GM23338 (cell line): ENCODE data around the gene AOAH. TPM values are rescaled to one million over a fixed set of nuclear protein-coding genes. Genes with fewer than 3 reads are reported as not detected.

Experiments
- ATAC-seq: fragments of 200-7000 bp; cut with Tn5 transposase; 3 replicates; pipeline ENCODE4 v1.9.1; 2020
- DNase-seq: peaks from one replicate; pipeline ENCODE4 v3.0.0-alpha.2; 2015; ENCODE audit warnings: low spot score
- H2AFZ ChIP-seq: fragments of 200-600 bp; sonication (generic); 2 replicates; pipeline ENCODE4 v1.8.0; 2016; ENCODE audit warnings: antibody characterized with exemption, mild to moderate bottlenecking, moderate library complexity
- H3F3A ChIP-seq: fragments of 200-600 bp; sonication (generic); replicated peaks from 2 replicates; pipeline ENCODE4 v1.8.0; 2017; ENCODE audit warnings: antibody characterized with exemption, mixed run types, low read depth
- H3K27ac ChIP-seq: fragments of 200-600 bp; sonication (generic); 2 replicates; pipeline ENCODE4 v1.6.1; 2016; ENCODE audit warnings: low read depth
- H3K27me3 ChIP-seq: fragments of 200-600 bp; sonication (generic); 2 replicates; pipeline ENCODE4 v1.8.0; 2016; ENCODE audit warnings: mild to moderate bottlenecking, mixed run types, moderate library complexity; ENCODE audit not compliant: insufficient read depth
- H3K36me3 ChIP-seq: fragments of 200-600 bp; sonication (generic); 2 replicates; pipeline ENCODE4 v1.8.0; 2016; ENCODE audit warnings: mild to moderate bottlenecking; ENCODE audit not compliant: insufficient read depth
- H3K4me1 ChIP-seq: fragments of 200-600 bp; sonication (generic); 2 replicates; pipeline ENCODE4 v1.8.0; 2016; ENCODE audit warnings: mild to moderate bottlenecking, moderate library complexity; ENCODE audit not compliant: insufficient read depth
- H3K4me2 ChIP-seq: fragments of 200-600 bp; sonication (generic); 2 replicates; pipeline ENCODE4 v1.7.1; 2017; ENCODE audit warnings: mixed run types
- H3K4me3 ChIP-seq: fragments of 200-600 bp; sonication (generic); 2 replicates; pipeline ENCODE4 v1.6.1; 2016; ENCODE audit warnings: mixed run types
- H3K79me2 ChIP-seq: fragments of 200-600 bp; sonication (generic); replicated peaks from 2 replicates; pipeline ENCODE4 v1.8.0; 2017; ENCODE audit warnings: mild to moderate bottlenecking; ENCODE audit not compliant: insufficient read depth
- H3K9me2 ChIP-seq: fragments of 200-600 bp; sonication (generic); 2 replicates; pipeline ENCODE4 v1.8.0; 2017; ENCODE audit not compliant: insufficient read depth
- H4K20me1 ChIP-seq: fragments of 200-600 bp; sonication (generic); replicated peaks from 2 replicates; pipeline ENCODE4 v1.8.0; 2017; ENCODE audit warnings: mild to moderate bottlenecking; ENCODE audit not compliant: insufficient read depth
- H3K27ac Mint-ChIP-seq: 2 replicates; pipeline ENCODE4 v1.8.0; 2020; ENCODE audit warnings: inconsistent platforms, mild to moderate bottlenecking, moderate library complexity, mixed read lengths
- H3K27me3 Mint-ChIP-seq: 3 replicates; pipeline ENCODE4 v1.8.0; 2022; ENCODE audit warnings: low read depth, mild to moderate bottlenecking, moderate library complexity, mixed read lengths, inconsistent platforms; ENCODE audit not compliant: insufficient read depth, poor library complexity
- H3K36me3 Mint-ChIP-seq: 3 replicates; pipeline ENCODE4 v1.8.0; 2021; ENCODE audit warnings: low read depth, mild to moderate bottlenecking, inconsistent platforms, moderate library complexity, mixed read lengths
- H3K4me1 Mint-ChIP-seq: 3 replicates; pipeline ENCODE4 v1.8.0; 2020; ENCODE audit warnings: mild to moderate bottlenecking, inconsistent platforms, mixed read lengths
- H3K4me3 Mint-ChIP-seq: 3 replicates; pipeline ENCODE4 v1.8.0; 2021; ENCODE audit warnings: moderate library complexity, mild to moderate bottlenecking, inconsistent platforms, mixed read lengths
- H3K9me3 Mint-ChIP-seq: 3 replicates; pipeline ENCODE4 v1.8.0; 2020; ENCODE audit warnings: moderate library complexity, mild to moderate bottlenecking, inconsistent platforms, mixed read lengths
- CREB1 ChIP-seq: fragments of 250-450 bp; sonication (Bioruptor Pico); IDR thresholded peaks from 2 replicates; pipeline ENCODE4 v1.5.0; 2020; ENCODE audit warnings: low read depth, mild to moderate bottlenecking, moderate library complexity
- EZH2 ChIP-seq: fragments of 200-600 bp; sonication (generic); IDR thresholded peaks from one replicate; pipeline ENCODE4 v1.8.0; 2017; ENCODE audit warnings: antibody characterized with exemption, mild to moderate bottlenecking, low read depth; ENCODE audit not compliant: unreplicated experiment
- EZH2phosphoT487 ChIP-seq: fragments of 200-600 bp; sonication (generic); IDR thresholded peaks from one replicate; pipeline ENCODE4 v1.8.1; 2018; ENCODE audit warnings: antibody characterized with exemption; ENCODE audit not compliant: unreplicated experiment
- JUNB ChIP-seq: IDR thresholded peaks from one replicate; pipeline ENCODE4 v1.6.1; 2016; ENCODE audit warnings: antibody characterized with exemption; ENCODE audit not compliant: unreplicated experiment
- NANOG ChIP-seq: IDR thresholded peaks from 2 replicates; pipeline ENCODE4 v1.6.1; 2016; ENCODE audit warnings: antibody characterized with exemption, borderline replicate concordance
- POLR2AphosphoS5 ChIP-seq: IDR thresholded peaks from 2 replicates; pipeline ENCODE4 v1.6.1; 2016; ENCODE audit warnings: antibody characterized with exemption, low read depth
- STAT1 ChIP-seq: IDR thresholded peaks from one replicate; pipeline ENCODE4 v1.6.1; 2016; ENCODE audit warnings: antibody characterized with exemption; ENCODE audit not compliant: unreplicated experiment
- ZNF114 ChIP-seq: fragments of 250-450 bp; sonication (Bioruptor Pico); IDR thresholded peaks from 2 replicates; pipeline ENCODE4 v1.5.0; 2020; ENCODE audit warnings: mild to moderate bottlenecking, moderate library complexity
- ZNF331 ChIP-seq: fragments of 250-450 bp; sonication (Bioruptor Pico); IDR thresholded peaks from 2 replicates; pipeline ENCODE4 v1.5.0; 2020; ENCODE audit warnings: low read depth, mild to moderate bottlenecking, moderate library complexity
- polyA plus RNA-seq: library from polyadenylated mRNA; unstranded; fragments of >200 nt; fragmentation: Nextera tagmentation; extraction: Ambion mirVana; gene quantifications from 2 replicates; pipeline ENCODE4 v1.2.1, GENCODE V29; 2016
- total RNA-seq: library from RNA; depleted of rRNA; stranded (reverse); fragments of >200 nt; shearing (Covaris generic); gene quantifications from 2 replicates; pipeline ENCODE4 v1.2.3, GENCODE V29; 2014
- TF ChIP-seq, protein P1 (sequence below): fragments of 250-450 bp; sonication (Bioruptor Pico); IDR thresholded peaks from 2 replicates; pipeline ENCODE4 v1.5.0; 2020; ENCODE audit warnings: mild to moderate bottlenecking, moderate library complexity
- TF ChIP-seq, protein P2 (sequence below): IDR thresholded peaks from one replicate; pipeline ENCODE4 v1.6.1; 2018; ENCODE audit warnings: antibody characterized with exemption; ENCODE audit not compliant: unreplicated experiment
- TF ChIP-seq, protein P3 (sequence below): IDR thresholded peaks from 2 replicates; pipeline ENCODE4 v1.6.1; 2016; ENCODE audit warnings: antibody characterized with exemption
- TF ChIP-seq, protein P4 (sequence below), 2 experiments: fragments of 200-600 bp in 1 of 2; sonication (generic) in 1 of 2; conservative IDR thresholded peaks; 2 replicates each; pipeline versions ENCODE4 v1.5.1 to v1.6.1; 2016 to 2017; ENCODE audit warnings: antibody characterized with exemption in 2 of 2, low read depth in 2 of 2, mild to moderate bottlenecking in 2 of 2, moderate library complexity in 1 of 2

Gene AOAH
- total and polyA plus RNA-seq, 2 experiments from 2014 or later: not detected

DNA sequence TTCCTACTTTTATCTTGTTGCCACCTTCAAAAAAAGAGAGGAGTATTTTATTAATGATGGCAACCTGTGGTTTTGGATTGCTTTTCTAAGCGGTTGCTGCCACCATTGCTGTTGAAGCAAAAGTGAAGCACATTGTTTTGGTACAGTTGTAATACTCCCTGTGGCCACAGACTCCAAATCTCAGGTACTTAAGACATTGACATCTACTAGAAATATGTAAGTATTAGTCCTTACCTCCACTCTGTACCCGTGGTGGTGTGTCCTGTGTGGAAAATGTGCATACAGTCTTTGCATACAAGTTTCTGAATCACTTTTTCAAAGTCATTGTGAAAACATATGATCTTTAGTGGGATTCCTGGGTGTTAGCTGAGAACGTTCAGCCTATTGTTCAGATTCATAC is 248.9 kb downstream of the AOAH start (continued):
- TF ChIP-seq, protein P1, sequence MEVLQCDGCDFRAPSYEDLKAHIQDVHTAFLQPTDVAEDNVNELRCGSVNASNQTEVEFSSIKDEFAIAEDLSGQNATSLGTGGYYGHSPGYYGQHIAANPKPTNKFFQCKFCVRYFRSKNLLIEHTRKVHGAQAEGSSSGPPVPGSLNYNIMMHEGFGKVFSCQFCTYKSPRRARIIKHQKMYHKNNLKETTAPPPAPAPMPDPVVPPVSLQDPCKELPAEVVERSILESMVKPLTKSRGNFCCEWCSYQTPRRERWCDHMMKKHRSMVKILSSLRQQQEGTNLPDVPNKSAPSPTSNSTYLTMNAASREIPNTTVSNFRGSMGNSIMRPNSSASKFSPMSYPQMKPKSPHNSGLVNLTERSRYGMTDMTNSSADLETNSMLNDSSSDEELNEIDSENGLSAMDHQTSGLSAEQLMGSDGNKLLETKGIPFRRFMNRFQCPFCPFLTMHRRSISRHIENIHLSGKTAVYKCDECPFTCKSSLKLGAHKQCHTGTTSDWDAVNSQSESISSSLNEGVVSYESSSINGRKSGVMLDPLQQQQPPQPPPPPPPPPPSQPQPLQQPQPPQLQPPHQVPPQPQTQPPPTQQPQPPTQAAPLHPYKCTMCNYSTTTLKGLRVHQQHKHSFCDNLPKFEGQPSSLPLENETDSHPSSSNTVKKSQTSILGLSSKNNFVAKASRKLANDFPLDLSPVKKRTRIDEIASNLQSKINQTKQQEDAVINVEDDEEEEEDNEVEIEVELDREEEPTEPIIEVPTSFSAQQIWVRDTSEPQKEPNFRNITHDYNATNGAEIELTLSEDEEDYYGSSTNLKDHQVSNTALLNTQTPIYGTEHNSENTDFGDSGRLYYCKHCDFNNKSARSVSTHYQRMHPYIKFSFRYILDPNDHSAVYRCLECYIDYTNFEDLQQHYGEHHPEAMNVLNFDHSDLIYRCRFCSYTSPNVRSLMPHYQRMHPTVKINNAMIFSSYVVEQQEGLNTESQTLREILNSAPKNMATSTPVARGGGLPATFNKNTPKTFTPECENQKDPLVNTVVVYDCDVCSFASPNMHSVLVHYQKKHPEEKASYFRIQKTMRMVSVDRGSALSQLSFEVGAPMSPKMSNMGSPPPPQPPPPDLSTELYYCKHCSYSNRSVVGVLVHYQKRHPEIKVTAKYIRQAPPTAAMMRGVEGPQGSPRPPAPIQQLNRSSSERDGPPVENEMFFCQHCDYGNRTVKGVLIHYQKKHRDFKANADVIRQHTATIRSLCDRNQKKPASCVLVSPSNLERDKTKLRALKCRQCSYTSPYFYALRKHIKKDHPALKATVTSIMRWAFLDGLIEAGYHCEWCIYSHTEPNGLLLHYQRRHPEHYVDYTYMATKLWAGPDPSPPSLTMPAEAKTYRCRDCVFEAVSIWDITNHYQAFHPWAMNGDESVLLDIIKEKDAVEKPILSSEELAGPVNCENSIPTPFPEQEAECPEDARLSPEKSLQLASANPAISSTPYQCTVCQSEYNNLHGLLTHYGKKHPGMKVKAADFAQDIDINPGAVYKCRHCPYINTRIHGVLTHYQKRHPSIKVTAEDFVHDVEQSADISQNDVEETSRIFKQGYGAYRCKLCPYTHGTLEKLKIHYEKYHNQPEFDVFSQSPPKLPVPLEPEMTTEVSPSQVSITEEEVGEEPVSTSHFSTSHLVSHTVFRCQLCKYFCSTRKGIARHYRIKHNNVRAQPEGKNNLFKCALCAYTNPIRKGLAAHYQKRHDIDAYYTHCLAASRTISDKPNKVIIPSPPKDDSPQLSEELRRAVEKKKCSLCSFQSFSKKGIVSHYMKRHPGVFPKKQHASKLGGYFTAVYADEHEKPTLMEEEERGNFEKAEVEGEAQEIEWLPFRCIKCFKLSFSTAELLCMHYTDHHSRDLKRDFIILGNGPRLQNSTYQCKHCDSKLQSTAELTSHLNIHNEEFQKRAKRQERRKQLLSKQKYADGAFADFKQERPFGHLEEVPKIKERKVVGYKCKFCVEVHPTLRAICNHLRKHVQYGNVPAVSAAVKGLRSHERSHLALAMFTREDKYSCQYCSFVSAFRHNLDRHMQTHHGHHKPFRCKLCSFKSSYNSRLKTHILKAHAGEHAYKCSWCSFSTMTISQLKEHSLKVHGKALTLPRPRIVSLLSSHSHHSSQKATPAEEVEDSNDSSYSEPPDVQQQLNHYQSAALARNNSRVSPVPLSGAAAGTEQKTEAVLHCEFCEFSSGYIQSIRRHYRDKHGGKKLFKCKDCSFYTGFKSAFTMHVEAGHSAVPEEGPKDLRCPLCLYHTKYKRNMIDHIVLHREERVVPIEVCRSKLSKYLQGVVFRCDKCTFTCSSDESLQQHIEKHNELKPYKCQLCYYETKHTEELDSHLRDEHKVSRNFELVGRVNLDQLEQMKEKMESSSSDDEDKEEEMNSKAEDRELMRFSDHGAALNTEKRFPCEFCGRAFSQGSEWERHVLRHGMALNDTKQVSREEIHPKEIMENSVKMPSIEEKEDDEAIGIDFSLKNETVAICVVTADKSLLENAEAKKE (CRISPR knock-in tag): no peak

DNA sequence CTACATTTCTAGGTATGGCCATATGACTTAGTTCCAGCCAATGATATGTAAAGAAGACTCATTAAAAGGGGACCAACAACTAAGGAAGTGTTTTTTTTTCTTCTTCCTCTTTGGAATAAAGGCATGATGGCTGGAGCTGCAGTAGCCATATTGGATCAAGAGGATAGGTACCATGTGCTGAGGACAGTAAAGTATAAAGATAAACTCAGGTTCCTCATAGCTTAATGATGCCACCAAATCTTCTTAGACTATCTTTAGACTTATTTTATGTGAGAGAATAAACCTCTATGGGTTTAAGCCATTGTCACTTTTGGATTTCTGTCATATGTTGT is 249.3 kb downstream of the AOAH start:
- H3K79me2 ChIP-seq: no peaks in the 10 kb centered on the region
- H3K4me2 ChIP-seq: no peak overlapping the region
- H2AFZ ChIP-seq: no peak overlapping the region
- H3K4me1 Mint-ChIP-seq: no peaks in the 10 kb centered on the region
- H3K27ac Mint-ChIP-seq: no peak overlapping the region
- H3K36me3 Mint-ChIP-seq: no peaks in the 10 kb centered on the region
- DNase-seq (no peak), ATAC-seq (no peak)
- H3K36me3 ChIP-seq: no peaks in the 10 kb centered on the region
- no peak overlapping the region for H3K4me3 Mint-ChIP-seq
- H3K4me3 ChIP-seq: no peak overlapping the region
- no peak overlapping the region for H3K27ac ChIP-seq
- H3K27me3 Mint-ChIP-seq: peaks cover 7% of the 10 kb centered on the region
- H4K20me1 ChIP-seq: no peaks in the 10 kb centered on the region
- H3K9me2 ChIP-seq: peaks cover 4% of the 10 kb centered on the region; the same call in 1 of the 2 replicates
- no peaks in the 10 kb centered on the region for H3K4me1 ChIP-seq
- no peaks in the 10 kb centered on the region for H3K27me3 ChIP-seq
- H3K9me3 Mint-ChIP-seq: no peaks in the 10 kb centered on the region
- no peaks in the 10 kb centered on the region for H3F3A ChIP-seq
- TF ChIP-seq JUNB: no peak
- no peak for TF ChIP-seq CREB1 (CRISPR knock-in tag)
- no peak for TF ChIP-seq NANOG
- TF ChIP-seq, protein P2, sequence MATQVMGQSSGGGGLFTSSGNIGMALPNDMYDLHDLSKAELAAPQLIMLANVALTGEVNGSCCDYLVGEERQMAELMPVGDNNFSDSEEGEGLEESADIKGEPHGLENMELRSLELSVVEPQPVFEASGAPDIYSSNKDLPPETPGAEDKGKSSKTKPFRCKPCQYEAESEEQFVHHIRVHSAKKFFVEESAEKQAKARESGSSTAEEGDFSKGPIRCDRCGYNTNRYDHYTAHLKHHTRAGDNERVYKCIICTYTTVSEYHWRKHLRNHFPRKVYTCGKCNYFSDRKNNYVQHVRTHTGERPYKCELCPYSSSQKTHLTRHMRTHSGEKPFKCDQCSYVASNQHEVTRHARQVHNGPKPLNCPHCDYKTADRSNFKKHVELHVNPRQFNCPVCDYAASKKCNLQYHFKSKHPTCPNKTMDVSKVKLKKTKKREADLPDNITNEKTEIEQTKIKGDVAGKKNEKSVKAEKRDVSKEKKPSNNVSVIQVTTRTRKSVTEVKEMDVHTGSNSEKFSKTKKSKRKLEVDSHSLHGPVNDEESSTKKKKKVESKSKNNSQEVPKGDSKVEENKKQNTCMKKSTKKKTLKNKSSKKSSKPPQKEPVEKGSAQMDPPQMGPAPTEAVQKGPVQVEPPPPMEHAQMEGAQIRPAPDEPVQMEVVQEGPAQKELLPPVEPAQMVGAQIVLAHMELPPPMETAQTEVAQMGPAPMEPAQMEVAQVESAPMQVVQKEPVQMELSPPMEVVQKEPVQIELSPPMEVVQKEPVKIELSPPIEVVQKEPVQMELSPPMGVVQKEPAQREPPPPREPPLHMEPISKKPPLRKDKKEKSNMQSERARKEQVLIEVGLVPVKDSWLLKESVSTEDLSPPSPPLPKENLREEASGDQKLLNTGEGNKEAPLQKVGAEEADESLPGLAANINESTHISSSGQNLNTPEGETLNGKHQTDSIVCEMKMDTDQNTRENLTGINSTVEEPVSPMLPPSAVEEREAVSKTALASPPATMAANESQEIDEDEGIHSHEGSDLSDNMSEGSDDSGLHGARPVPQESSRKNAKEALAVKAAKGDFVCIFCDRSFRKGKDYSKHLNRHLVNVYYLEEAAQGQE: no peak
- TF ChIP-seq EZH2phosphoT487: no peak
- TF ChIP-seq STAT1: no peak
- TF ChIP-seq ZNF114 (CRISPR knock-in tag): no peak
- no peak for TF ChIP-seq EZH2
- no peak for TF ChIP-seq POLR2AphosphoS5
- TF ChIP-seq, protein P3, sequence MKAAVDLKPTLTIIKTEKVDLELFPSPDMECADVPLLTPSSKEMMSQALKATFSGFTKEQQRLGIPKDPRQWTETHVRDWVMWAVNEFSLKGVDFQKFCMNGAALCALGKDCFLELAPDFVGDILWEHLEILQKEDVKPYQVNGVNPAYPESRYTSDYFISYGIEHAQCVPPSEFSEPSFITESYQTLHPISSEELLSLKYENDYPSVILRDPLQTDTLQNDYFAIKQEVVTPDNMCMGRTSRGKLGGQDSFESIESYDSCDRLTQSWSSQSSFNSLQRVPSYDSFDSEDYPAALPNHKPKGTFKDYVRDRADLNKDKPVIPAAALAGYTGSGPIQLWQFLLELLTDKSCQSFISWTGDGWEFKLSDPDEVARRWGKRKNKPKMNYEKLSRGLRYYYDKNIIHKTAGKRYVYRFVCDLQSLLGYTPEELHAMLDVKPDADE: no peak
- no peak for TF ChIP-seq ZNF331
- TF ChIP-seq, protein P4, sequence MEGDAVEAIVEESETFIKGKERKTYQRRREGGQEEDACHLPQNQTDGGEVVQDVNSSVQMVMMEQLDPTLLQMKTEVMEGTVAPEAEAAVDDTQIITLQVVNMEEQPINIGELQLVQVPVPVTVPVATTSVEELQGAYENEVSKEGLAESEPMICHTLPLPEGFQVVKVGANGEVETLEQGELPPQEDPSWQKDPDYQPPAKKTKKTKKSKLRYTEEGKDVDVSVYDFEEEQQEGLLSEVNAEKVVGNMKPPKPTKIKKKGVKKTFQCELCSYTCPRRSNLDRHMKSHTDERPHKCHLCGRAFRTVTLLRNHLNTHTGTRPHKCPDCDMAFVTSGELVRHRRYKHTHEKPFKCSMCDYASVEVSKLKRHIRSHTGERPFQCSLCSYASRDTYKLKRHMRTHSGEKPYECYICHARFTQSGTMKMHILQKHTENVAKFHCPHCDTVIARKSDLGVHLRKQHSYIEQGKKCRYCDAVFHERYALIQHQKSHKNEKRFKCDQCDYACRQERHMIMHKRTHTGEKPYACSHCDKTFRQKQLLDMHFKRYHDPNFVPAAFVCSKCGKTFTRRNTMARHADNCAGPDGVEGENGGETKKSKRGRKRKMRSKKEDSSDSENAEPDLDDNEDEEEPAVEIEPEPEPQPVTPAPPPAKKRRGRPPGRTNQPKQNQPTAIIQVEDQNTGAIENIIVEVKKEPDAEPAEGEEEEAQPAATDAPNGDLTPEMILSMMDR (conservative IDR thresholded peaks at IDR 0.05; ENCODE audit: low read depth in 2 of 2): no peak
